ENCODE results near the gene ZC3H18.

DNA sequence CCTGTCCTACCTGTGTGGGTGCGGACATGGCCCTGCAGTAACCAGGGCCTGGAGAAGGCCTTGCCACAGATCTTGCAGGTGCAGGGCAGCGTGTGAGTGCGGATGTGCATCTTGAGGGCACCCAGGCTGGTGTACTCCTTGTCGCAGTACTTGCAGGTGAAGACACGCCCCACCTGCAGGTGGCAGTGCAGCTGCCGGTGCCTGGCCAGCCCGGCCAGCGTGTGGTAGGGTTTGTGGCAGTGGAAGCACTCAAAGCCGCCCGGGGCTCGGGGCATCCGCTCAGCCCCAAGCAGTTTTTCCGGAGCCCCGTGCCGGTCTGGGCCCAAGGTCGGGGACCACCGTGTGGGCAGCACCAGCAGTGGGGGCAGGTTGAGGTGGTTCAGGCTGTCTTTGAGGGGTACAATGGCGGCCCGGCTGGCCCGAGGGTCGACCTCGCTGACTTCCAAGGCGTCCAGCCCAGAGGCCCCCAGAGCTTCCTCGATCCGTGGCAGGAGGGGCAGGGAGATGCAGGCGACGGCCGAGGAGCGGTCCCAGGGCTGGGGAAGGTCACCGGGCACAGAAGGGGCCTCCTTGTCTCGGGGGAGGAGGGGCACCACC is 111.0 kb downstream of the ZC3H18 start:
- no peak for TF ChIP-seq EZH2 (IDR thresholded peaks at IDR 0.05; ENCODE audit: low read depth)
- TF ChIP-seq CTCF (conservative IDR thresholded peaks at IDR 0.05) = peak; percentile 57
